SU-DHL-6 (cell line): ENCODE results near the gene DKKL1.

ENCODE experiments used
- H2AFZ ChIP-seq: fragments of 200-600 bp; sonication (generic); 2 replicates; pipeline ENCODE4 v1.6.1; 2014; ENCODE audit warnings: low read depth, mild to moderate bottlenecking, moderate library complexity, mixed read lengths, antibody characterized with exemption, low read length; ENCODE audit not compliant: severe bottlenecking
- H3F3A ChIP-seq: fragments of 200-600 bp; shearing (Covaris generic); 2 replicates; pipeline ENCODE4 v1.6.0; 2016; ENCODE audit warnings: antibody characterized with exemption, mild to moderate bottlenecking; ENCODE audit not compliant: insufficient read depth
- H3K27ac ChIP-seq: fragments of 200-600 bp; sonication (generic); 2 replicates; pipeline ENCODE4 v1.5.1; 2016; ENCODE audit warnings: low read depth, mild to moderate bottlenecking, low read length, moderate library complexity, mixed read lengths
- H3K27me3 ChIP-seq: fragments of 200-600 bp; sonication (generic), shearing (Covaris generic); 2 replicates; pipeline ENCODE4 v1.6.0; 2014; ENCODE audit warnings: mild to moderate bottlenecking, low read length
- H3K36me3 ChIP-seq: fragments of 200-600 bp; sonication (generic); 2 replicates; pipeline ENCODE4 v1.6.1; 2014; ENCODE audit warnings: mild to moderate bottlenecking, low read length, mixed read lengths
- H3K4me2 ChIP-seq: fragments of 300-600, 200-600 bp; shearing (Covaris generic), sonication (generic); 2 replicates; pipeline ENCODE4 v1.6.0; 2014; ENCODE audit warnings: low read length, low read depth, mild to moderate bottlenecking; ENCODE audit not compliant: poor library complexity, severe bottlenecking
- H3K4me3 ChIP-seq: fragments of 200-600 bp; sonication (generic); 2 replicates; pipeline ENCODE4 v1.5.1; 2014; ENCODE audit warnings: antibody characterized with exemption, low read length, mild to moderate bottlenecking, mixed read lengths; ENCODE audit not compliant: insufficient read depth, poor library complexity, severe bottlenecking
- H3K79me2 ChIP-seq: fragments of 200-600 bp; sonication (generic); 2 replicates; pipeline ENCODE4 v1.6.1; 2014; ENCODE audit warnings: mild to moderate bottlenecking, low read length, moderate library complexity; ENCODE audit not compliant: insufficient read depth
- H3K9ac ChIP-seq: fragments of 200-600 bp; sonication (generic); 2 replicates; pipeline ENCODE4 v1.7.0; 2014; ENCODE audit warnings: mild to moderate bottlenecking, low read length
- H3K9me2 ChIP-seq: fragments of 200-600 bp; sonication (generic); replicated peaks from 2 replicates; pipeline ENCODE4 v1.6.1; 2014; ENCODE audit warnings: low read length; ENCODE audit not compliant: insufficient read depth
- H3K9me3 ChIP-seq: fragments of 200-600 bp; sonication (generic); 2 replicates; pipeline ENCODE4 v1.6.1; 2014; ENCODE audit warnings: low read length, mixed read lengths; ENCODE audit not compliant: insufficient read depth
- H4K20me1 ChIP-seq: fragments of 200-600 bp; sonication (generic); 2 replicates; pipeline ENCODE4 v1.6.1; 2014; ENCODE audit warnings: low read depth, mild to moderate bottlenecking, antibody characterized with exemption, low read length, moderate library complexity, mixed read lengths
- EZH2phosphoT487 ChIP-seq: fragments of 200-600 bp; sonication (generic), shearing (Covaris generic); conservative IDR thresholded peaks from 2 replicates; pipeline ENCODE4 v1.6.1; 2018; ENCODE audit warnings: mild to moderate bottlenecking, antibody characterized with exemption, low read length, moderate library complexity, mixed read lengths
- TF ChIP-seq, protein P1 (sequence below): fragments of 200-600 bp; sonication (generic); IDR thresholded peaks from one replicate; pipeline ENCODE4 v1.5.1; 2017; ENCODE audit warnings: antibody characterized with exemption, mild to moderate bottlenecking, low read length, moderate library complexity; ENCODE audit not compliant: insufficient read depth, poor library complexity, severe bottlenecking

The DKKL1 gene

DNA sequence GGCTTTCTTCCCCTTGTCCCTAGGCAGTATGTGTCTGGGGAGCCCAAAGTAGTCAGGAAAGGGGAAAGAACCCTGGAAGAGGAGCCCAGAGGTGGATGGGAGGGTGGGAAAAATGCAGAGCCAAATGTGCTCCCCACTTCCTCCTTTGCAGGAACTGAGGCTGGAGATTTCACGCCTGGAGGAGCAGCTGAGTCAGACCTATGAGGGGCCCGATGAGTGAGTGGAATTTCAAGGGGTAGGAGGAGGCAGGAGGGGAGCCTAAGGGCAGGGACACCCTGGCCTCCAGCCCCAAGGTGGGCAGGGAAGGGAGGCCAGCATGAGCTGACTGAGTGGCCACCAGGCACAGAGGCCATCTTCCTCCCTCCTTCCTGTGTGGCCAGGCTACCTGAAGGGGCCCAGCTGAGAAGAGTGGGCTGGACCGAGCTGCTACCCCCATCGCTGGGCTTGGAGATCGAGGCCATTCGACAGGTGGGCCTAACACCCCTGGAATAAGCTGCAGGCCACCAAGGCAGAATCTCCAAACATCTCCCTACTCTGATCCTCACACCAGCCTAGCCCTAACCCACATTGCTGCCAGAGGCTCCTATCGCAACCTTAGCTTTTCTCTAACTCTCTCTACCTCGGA lies 45.3 kb downstream of the DKKL1 start:
- peak overlapping the region; percentile 24 for H3K4me2 ChIP-seq

DNA sequence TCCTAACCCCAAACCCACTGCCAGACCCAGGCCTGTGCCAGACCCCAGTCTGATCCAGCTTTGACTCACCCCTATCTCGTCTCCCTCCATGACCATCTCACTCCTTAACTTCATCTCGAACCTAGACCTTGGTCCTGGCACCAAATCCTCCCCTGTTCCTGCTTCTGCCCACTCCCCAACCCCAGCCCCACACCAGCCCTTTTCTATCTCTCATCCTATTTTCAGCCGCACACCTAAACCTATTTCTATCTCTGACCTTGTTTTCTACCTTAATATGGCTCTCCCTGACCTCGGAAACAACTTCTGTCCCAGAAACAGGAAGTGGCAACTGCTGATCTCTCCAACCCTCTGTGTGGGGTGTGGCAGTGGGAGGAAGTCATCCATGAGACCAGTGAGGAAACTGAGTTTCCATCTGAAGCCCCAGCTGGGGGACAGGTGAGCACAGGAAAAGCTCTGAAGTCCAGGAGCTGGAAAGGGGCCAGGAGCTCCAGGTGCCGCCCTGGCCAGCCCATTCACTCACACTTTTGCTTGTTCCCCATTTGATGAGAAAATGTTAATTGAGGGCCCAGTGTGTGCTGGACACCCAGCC lies 45.9 kb downstream of the DKKL1 start:
- Histone ChIP-seq H3K4me3 (no peak overlapping the region), H4K20me1 (no peaks in the 10 kb centered on the region), H3K27ac (no peak overlapping the region), H3K4me2 (peak overlapping the region; percentile 24), H3K36me3 (no peaks in the 10 kb centered on the region), H3F3A (no peaks in the 10 kb centered on the region), H3K79me2 (no peaks in the 10 kb centered on the region), H3K9me3 (no peaks in the 10 kb centered on the region), H3K27me3 (no peaks in the 10 kb centered on the region), H3K9me2 (no peaks in the 10 kb centered on the region), H2AFZ (no peak overlapping the region), H3K9ac (no peak overlapping the region)
- no peak for TF ChIP-seq EZH2phosphoT487
- TF ChIP-seq, protein P1, sequence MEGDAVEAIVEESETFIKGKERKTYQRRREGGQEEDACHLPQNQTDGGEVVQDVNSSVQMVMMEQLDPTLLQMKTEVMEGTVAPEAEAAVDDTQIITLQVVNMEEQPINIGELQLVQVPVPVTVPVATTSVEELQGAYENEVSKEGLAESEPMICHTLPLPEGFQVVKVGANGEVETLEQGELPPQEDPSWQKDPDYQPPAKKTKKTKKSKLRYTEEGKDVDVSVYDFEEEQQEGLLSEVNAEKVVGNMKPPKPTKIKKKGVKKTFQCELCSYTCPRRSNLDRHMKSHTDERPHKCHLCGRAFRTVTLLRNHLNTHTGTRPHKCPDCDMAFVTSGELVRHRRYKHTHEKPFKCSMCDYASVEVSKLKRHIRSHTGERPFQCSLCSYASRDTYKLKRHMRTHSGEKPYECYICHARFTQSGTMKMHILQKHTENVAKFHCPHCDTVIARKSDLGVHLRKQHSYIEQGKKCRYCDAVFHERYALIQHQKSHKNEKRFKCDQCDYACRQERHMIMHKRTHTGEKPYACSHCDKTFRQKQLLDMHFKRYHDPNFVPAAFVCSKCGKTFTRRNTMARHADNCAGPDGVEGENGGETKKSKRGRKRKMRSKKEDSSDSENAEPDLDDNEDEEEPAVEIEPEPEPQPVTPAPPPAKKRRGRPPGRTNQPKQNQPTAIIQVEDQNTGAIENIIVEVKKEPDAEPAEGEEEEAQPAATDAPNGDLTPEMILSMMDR: no peak

More for the DNA sequence above, 45.3 kb downstream of the DKKL1 start:
- H3K79me2 ChIP-seq: no peaks in the 10 kb centered on the region
- no peaks in the 10 kb centered on the region for H4K20me1 ChIP-seq
- no peak overlapping the region for H3K9ac ChIP-seq
- no peaks in the 10 kb centered on the region for H3F3A ChIP-seq
- no peaks in the 10 kb centered on the region for H3K36me3 ChIP-seq
- H3K9me3 ChIP-seq: no peaks in the 10 kb centered on the region
- TF ChIP-seq EZH2phosphoT487: no peak
- TF ChIP-seq, protein P1: no peak
- H3K27ac ChIP-seq: no peak overlapping the region
- no peak overlapping the region for H3K4me3 ChIP-seq
- no peak overlapping the region for H2AFZ ChIP-seq
- H3K9me2 ChIP-seq: no peaks in the 10 kb centered on the region
- H3K27me3 ChIP-seq: no peaks in the 10 kb centered on the region

DNA sequence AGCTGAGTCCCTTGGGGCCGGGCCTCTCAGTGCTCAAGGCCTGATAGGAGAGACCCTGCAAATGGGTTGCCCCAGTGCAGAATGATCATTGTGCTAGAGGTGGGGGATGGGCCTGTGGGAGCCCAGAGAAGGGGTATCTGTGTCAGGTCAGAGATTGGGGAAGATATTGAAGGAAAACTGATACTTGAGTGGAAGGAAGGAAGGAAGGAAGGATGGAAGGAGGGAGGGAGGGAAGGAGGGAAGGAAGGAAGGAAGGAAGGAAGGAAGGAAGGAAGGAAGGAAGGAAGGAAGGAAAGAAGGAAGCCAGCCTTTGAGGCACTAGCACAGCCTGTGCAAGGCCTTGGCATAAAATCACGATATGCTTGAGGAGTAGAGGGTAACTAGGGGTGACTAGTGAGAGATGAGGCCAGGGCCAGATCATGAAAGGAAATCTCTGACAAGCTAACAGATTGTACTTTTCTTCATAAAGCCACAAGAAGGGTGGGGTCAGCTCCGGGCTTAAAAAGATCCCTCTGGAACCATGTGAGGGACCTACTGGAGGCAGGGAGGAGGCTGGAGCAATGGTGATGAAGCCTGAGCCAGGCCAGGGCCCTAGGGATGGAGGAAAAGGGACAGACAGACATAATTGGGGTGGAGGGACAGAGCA lies 48.1 kb downstream of the DKKL1 start:
- Histone ChIP-seq H3K27ac (no peak overlapping the region), H3K9ac (no peak overlapping the region), H3K27me3 (no peaks in the 10 kb centered on the region), H3K79me2 (no peaks in the 10 kb centered on the region), H4K20me1 (no peaks in the 10 kb centered on the region), H3K9me3 (no peaks in the 10 kb centered on the region), H3K9me2 (no peaks in the 10 kb centered on the region), H3K36me3 (no peaks in the 10 kb centered on the region), H3F3A (no peaks in the 10 kb centered on the region), H2AFZ (no peak overlapping the region), H3K4me3 (no peak overlapping the region), H3K4me2 (no peak overlapping the region)
- TF ChIP-seq, protein P1: no peak
- no peak for TF ChIP-seq EZH2phosphoT487
